ENCODE results near the gene HMG20A. TPM values are rescaled to one million over a fixed set of nuclear protein-coding genes. Genes with fewer than 3 reads are reported as not detected.

HMG20A gene
- polyA plus RNA-seq, 1 donor from 2014 or later, result 52.2 TPM

DNA sequence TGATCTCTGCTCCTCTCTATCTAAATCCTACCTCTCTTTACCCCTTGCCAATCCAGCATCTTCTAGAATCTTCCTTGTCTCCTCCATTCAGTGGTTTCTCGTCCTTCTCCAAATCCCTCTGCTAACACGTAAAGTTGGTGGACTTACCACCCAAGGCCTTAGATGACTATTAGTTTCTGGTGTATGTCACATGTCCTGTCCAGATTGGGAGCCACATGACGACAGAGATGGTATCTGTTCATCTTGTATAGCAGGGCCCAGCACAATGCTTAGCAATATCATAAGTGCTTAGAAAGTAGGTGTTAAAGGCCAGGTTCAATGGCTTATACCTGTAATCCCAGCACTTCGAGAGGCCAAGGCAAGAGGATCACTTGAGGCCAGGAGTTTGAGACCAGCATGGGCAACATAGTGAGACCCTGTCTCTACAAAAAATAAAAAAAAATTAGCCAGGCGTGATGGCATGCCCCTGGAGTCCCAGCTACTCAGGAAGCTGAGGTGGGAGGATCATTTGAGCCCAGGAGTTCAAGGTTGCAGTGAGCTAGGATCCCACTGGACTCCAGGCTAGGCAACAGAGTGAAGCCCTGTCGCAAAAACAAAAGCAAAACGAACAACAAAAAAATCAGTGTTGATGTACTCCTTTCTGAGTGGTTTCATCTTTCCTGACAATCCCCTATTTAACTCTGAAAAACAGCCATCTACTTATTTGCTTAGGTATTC, 81.8 kb downstream of the HMG20A start:
- H3K9me2 ChIP-seq (ENCODE audit: insufficient read depth, low read length), result no peaks in the 10 kb centered on the region
- TF ChIP-seq TAF1 (IDR thresholded peaks at IDR 0.05; ENCODE audit: low read depth), result no peak
- TF ChIP-seq EP300 (conservative IDR thresholded peaks at IDR 0.05; ENCODE audit: poor library complexity, severe bottlenecking), result no peak
- TF ChIP-seq, protein P1, sequence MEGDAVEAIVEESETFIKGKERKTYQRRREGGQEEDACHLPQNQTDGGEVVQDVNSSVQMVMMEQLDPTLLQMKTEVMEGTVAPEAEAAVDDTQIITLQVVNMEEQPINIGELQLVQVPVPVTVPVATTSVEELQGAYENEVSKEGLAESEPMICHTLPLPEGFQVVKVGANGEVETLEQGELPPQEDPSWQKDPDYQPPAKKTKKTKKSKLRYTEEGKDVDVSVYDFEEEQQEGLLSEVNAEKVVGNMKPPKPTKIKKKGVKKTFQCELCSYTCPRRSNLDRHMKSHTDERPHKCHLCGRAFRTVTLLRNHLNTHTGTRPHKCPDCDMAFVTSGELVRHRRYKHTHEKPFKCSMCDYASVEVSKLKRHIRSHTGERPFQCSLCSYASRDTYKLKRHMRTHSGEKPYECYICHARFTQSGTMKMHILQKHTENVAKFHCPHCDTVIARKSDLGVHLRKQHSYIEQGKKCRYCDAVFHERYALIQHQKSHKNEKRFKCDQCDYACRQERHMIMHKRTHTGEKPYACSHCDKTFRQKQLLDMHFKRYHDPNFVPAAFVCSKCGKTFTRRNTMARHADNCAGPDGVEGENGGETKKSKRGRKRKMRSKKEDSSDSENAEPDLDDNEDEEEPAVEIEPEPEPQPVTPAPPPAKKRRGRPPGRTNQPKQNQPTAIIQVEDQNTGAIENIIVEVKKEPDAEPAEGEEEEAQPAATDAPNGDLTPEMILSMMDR (IDR thresholded peaks at IDR 0.05; ENCODE audit: poor library complexity, severe bottlenecking), result no peak
- TF ChIP-seq RAD21 (conservative IDR thresholded peaks at IDR 0.05), result no peak
- no peak for TF ChIP-seq MXI1 (conservative IDR thresholded peaks at IDR 0.05; ENCODE audit: poor library complexity, severe bottlenecking)
- TF ChIP-seq POLR2AphosphoS5 (IDR thresholded peaks at IDR 0.05), result no peak
- no peak for TF ChIP-seq EZH2 (IDR thresholded peaks at IDR 0.05; ENCODE audit: borderline replicate concordance, insufficient read depth, low read length, poor library complexity, severe bottlenecking)
- TF ChIP-seq, protein P2, sequence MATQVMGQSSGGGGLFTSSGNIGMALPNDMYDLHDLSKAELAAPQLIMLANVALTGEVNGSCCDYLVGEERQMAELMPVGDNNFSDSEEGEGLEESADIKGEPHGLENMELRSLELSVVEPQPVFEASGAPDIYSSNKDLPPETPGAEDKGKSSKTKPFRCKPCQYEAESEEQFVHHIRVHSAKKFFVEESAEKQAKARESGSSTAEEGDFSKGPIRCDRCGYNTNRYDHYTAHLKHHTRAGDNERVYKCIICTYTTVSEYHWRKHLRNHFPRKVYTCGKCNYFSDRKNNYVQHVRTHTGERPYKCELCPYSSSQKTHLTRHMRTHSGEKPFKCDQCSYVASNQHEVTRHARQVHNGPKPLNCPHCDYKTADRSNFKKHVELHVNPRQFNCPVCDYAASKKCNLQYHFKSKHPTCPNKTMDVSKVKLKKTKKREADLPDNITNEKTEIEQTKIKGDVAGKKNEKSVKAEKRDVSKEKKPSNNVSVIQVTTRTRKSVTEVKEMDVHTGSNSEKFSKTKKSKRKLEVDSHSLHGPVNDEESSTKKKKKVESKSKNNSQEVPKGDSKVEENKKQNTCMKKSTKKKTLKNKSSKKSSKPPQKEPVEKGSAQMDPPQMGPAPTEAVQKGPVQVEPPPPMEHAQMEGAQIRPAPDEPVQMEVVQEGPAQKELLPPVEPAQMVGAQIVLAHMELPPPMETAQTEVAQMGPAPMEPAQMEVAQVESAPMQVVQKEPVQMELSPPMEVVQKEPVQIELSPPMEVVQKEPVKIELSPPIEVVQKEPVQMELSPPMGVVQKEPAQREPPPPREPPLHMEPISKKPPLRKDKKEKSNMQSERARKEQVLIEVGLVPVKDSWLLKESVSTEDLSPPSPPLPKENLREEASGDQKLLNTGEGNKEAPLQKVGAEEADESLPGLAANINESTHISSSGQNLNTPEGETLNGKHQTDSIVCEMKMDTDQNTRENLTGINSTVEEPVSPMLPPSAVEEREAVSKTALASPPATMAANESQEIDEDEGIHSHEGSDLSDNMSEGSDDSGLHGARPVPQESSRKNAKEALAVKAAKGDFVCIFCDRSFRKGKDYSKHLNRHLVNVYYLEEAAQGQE (IDR thresholded peaks at IDR 0.05; ENCODE audit: borderline replicate concordance), result no peak
- TF ChIP-seq SMC3 (conservative IDR thresholded peaks at IDR 0.05; ENCODE audit: poor library complexity), result no peak

DNA sequence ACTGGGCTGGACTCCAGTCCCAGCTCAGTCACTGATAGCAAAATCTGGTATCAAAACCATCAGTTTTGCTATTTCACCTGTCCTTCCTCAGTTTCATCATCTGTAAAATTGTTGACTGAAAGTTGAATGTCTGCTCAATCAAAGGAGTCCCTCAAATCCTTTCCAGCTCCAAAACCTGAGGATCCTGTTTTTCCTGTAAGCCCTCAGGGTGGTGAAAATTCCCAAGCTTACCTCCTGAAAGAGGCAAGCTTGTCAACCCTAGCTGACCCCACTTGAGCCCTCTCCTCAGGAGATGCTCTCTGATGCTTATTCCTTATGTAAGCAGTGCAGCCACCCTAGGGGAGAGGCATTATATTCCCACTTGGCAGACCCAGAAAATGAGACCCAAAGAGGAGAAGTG, 82.6 kb downstream of the HMG20A start:
- Histone ChIP-seq H2AFZ (ENCODE audit: low read depth, low read length) (no peak overlapping the region), H3K9me2 (ENCODE audit: insufficient read depth, low read length) (no peaks in the 10 kb centered on the region), H3K9ac (ENCODE audit: low read length) (no peak overlapping the region)

More for the DNA sequence above, 81.8 kb downstream of the HMG20A start:
- no peaks in the 10 kb centered on the region for H3K27me3 ChIP-seq (ENCODE audit: insufficient read depth, low read depth, low read length)
- H4K20me1 ChIP-seq (ENCODE audit: insufficient read depth), result no peaks in the 10 kb centered on the region
- H2AFZ ChIP-seq (ENCODE audit: low read depth, low read length), result no peak overlapping the region
- H3K9me3 ChIP-seq (ENCODE audit: low read length), result no peaks in the 10 kb centered on the region
- no peak overlapping the region for H3K9ac ChIP-seq (ENCODE audit: low read length)
- H3K27ac ChIP-seq (ENCODE audit: low read length), result no peak overlapping the region
- no peaks in the 10 kb centered on the region for H3F3A ChIP-seq (ENCODE audit: insufficient read depth, low read length, poor library complexity, severe bottlenecking)
- no peaks in the 10 kb centered on the region for H3K36me3 ChIP-seq (ENCODE audit: insufficient read depth, low read length)
- H3K4me3 ChIP-seq (ENCODE audit: low read length), result no peak overlapping the region
- H3K79me2 ChIP-seq (replicated peaks; ENCODE audit: insufficient read depth, low read length), result no peaks in the 10 kb centered on the region
- no peak overlapping the region for H3K4me2 ChIP-seq (ENCODE audit: low read length)

More for the DNA sequence above, 82.6 kb downstream of the HMG20A start:
- TF ChIP-seq, protein P1 (IDR thresholded peaks at IDR 0.05; ENCODE audit: poor library complexity, severe bottlenecking), result no peak
- no peak for TF ChIP-seq EP300 (conservative IDR thresholded peaks at IDR 0.05; ENCODE audit: poor library complexity, severe bottlenecking)
- TF ChIP-seq MXI1 (conservative IDR thresholded peaks at IDR 0.05; ENCODE audit: poor library complexity, severe bottlenecking), result no peak
- no peak for TF ChIP-seq SMC3 (conservative IDR thresholded peaks at IDR 0.05; ENCODE audit: poor library complexity)
- TF ChIP-seq EZH2 (IDR thresholded peaks at IDR 0.05; ENCODE audit: borderline replicate concordance, insufficient read depth, low read length, poor library complexity, severe bottlenecking), result no peak
- no peak for TF ChIP-seq TAF1 (IDR thresholded peaks at IDR 0.05; ENCODE audit: low read depth)
- no peak for TF ChIP-seq POLR2AphosphoS5 (IDR thresholded peaks at IDR 0.05)
- TF ChIP-seq, protein P2 (IDR thresholded peaks at IDR 0.05; ENCODE audit: borderline replicate concordance), result no peak
- no peak for TF ChIP-seq RAD21 (conservative IDR thresholded peaks at IDR 0.05)
- Histone ChIP-seq H3K79me2 (replicated peaks; ENCODE audit: insufficient read depth, low read length) (no peaks in the 10 kb centered on the region), H3K36me3 (ENCODE audit: insufficient read depth, low read length) (no peaks in the 10 kb centered on the region), H3K27me3 (ENCODE audit: insufficient read depth, low read depth, low read length) (no peaks in the 10 kb centered on the region), H3F3A (ENCODE audit: insufficient read depth, low read length, poor library complexity, severe bottlenecking) (no peaks in the 10 kb centered on the region), H3K27ac (ENCODE audit: low read length) (no peak overlapping the region), H4K20me1 (ENCODE audit: insufficient read depth) (no peaks in the 10 kb centered on the region), H3K9me3 (ENCODE audit: low read length) (no peaks in the 10 kb centered on the region), H3K4me2 (ENCODE audit: low read length) (no peak overlapping the region), H3K4me3 (ENCODE audit: low read length) (no peak overlapping the region)
